ENCODE data around the gene CCNT2.

The CCNT2 gene

DNA sequence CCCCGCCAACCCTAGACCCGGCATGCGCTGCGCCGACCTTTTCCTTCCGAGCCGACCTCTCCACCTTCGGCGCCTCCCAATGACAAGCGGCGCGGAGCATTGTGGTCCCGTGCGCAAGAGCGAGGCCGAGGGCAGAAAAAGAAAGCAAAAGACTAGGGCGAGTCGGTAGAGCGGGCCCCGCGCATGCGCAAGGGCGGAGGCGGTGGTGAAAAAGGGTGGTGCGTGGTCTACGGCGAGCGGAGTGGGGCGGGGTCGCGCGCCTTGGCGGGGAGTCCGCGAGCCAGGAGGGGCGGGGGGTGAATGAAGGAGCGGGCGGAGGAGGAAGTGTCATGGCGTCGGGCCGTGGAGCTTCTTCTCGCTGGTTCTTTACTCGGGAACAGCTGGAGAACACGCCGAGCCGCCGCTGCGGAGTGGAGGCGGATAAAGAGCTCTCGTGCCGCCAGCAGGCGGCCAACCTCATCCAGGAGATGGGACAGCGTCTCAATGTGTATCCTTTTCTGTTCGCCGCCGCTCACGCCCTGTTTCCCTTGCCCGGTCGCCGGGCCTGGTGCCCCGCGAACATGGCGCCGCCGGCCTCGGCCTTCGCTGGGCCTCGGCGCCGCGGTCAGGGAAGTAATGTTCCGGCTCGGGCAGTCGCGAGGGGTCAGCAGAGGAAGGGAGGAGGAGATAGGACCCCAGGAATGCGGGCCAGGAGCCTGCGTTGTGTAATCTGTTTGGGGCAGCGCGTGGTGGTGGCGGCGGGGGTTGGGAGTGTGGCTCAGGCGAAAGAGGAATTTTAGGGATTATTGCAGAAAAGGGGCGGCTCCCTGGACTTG lies at the start of gene CCNT2:
Gene CCNT2, plus strand, starts transcription at position 297 of the 815 bp plus-strand sequence. Its CDS starts 33 bp downstream, at position 330.
- no peaks in the 10 kb centered on the region for H3K27me3 ChIP-seq (ENCODE audit: control insufficient read depth, insufficient read depth, low read length)
- H3K4me1 ChIP-seq (ENCODE audit: control insufficient read depth, insufficient read depth, low read length) = peaks cover 9% of the 10 kb centered on the region
- no peaks in the 10 kb centered on the region for H3K36me3 ChIP-seq (ENCODE audit: control insufficient read depth, insufficient read depth, low read length)
- peak within 1 kb of the TSS; percentile 77 for H3K4me3 ChIP-seq (ENCODE audit: low read length)
- peak within 1 kb of the TSS; percentile 99 for H3K9ac ChIP-seq (ENCODE audit: low read length)
- no peaks in the 10 kb centered on the region for H3K9me3 ChIP-seq (ENCODE audit: control insufficient read depth, low read length)

DNA sequence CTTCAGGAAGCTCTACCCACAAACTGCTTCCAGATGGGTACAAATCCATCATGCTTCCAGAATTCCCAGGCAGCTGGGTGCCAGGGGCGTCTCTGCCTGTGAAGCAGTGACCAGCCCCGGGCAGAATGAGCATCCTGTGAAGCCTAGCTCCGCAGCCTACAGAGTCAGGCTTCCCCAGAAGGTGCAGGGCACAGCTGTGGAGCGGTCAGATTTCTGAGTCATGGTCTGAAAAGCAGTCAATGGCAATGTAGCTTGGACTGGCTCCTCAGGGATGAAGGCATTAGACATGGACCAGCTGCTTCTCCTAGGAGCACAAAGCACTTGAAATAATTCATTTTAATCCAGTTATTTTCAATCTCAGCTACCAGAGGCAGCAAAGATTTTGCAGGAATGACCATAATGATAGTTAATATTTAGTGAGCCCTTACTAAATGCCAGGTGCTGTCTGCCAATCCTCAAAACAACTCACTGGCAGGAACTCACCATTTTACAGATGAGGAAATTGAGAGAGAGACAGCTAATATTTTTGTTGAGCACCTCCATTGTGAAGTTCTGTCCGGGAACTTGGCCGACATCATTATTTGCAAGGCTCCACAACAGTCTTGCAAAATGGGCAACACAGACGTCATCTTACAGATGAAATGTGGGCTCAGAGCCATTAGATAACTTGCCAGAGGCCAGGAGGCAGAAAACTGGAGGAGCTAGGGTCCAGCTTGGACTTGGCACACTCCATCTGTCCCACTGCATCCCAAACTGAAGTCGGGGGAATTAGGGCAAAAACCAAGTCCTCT lies 48.5 kb upstream of the CCNT2 start:
- Histone ChIP-seq H3K9ac (ENCODE audit: low read length) (no peak overlapping the region), H3K27me3 (ENCODE audit: control insufficient read depth, insufficient read depth, low read length) (no peaks in the 10 kb centered on the region), H3K4me1 (ENCODE audit: control insufficient read depth, insufficient read depth, low read length) (no peaks in the 10 kb centered on the region), H3K9me3 (ENCODE audit: control insufficient read depth, low read length) (no peaks in the 10 kb centered on the region), H3K4me3 (ENCODE audit: low read length) (no peak overlapping the region), H3K36me3 (ENCODE audit: control insufficient read depth, insufficient read depth, low read length) (no peaks in the 10 kb centered on the region)

DNA sequence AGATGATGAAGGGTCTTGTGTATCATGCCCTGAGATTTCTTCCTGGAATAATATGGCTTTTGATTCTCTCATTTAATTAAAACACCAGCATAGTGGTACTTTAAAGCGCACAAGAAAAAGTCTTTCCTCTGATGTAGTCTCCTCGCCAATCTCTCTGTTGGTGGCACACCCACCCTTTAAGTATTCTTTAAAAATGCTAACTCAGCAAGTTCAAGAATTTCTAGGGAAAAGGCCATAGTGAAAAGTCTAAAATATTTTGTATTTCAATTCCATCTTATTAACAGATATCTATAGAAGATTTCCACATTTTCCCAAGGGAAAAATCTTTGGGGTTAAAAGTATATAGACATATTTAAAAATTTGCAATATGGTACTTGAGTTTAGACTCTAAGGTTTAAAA lies 45.5 kb upstream of the CCNT2 start:
- Histone ChIP-seq H3K4me1 (ENCODE audit: control insufficient read depth, insufficient read depth, low read length) (no peaks in the 10 kb centered on the region), H3K9me3 (ENCODE audit: control insufficient read depth, low read length) (no peaks in the 10 kb centered on the region), H3K36me3 (ENCODE audit: control insufficient read depth, insufficient read depth, low read length) (no peaks in the 10 kb centered on the region), H3K4me3 (ENCODE audit: low read length) (no peak overlapping the region), H3K27me3 (ENCODE audit: control insufficient read depth, insufficient read depth, low read length) (no peaks in the 10 kb centered on the region), H3K9ac (ENCODE audit: low read length) (no peak overlapping the region)

DNA sequence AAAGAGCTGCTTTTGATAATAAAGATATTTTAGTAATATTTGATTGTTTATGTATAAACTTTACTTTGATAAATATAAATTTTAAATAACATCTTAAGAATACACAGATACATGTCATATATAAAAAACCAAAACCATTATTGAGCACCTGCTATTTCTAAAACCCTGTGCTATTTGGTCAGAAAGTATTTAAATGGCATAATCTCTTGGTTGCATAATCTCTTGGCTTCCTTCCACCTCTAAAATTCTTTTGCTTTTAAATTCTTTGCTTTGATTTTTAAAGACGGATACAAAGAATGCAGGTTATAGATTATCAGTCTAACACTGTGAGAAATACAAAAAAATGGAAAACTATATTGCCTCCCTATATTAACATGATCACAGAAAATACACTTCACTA lies 43.3 kb upstream of the CCNT2 start:
- Histone ChIP-seq H3K9ac (ENCODE audit: low read length) (no peak overlapping the region), H3K27me3 (ENCODE audit: control insufficient read depth, insufficient read depth, low read length) (no peaks in the 10 kb centered on the region), H3K4me3 (ENCODE audit: low read length) (no peak overlapping the region), H3K9me3 (ENCODE audit: control insufficient read depth, low read length) (no peaks in the 10 kb centered on the region), H3K4me1 (ENCODE audit: control insufficient read depth, insufficient read depth, low read length) (no peaks in the 10 kb centered on the region), H3K36me3 (ENCODE audit: control insufficient read depth, insufficient read depth, low read length) (no peaks in the 10 kb centered on the region)

DNA sequence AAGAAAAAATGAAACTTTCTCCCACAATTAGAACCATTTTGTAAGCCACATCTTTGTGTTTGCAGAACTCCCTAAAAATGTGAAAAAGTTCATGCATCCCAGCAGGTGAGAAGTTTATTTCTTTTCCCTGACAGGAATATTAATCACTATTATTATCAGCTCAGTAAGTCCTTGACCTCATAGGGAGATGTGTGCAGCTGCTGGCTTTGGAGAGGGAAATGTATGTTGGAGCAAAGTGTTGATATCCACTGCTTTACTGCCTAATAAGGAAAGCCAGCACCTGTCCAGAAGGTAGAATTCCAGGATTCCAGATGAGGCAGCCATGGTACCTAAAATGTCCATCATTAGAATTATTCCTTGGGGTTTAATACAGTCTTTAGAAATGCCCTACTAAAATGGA lies 35.8 kb upstream of the CCNT2 start:
- Histone ChIP-seq H3K36me3 (ENCODE audit: control insufficient read depth, insufficient read depth, low read length) (no peaks in the 10 kb centered on the region), H3K4me1 (ENCODE audit: control insufficient read depth, insufficient read depth, low read length) (no peaks in the 10 kb centered on the region), H3K4me3 (ENCODE audit: low read length) (no peak overlapping the region), H3K9me3 (ENCODE audit: control insufficient read depth, low read length) (no peaks in the 10 kb centered on the region), H3K27me3 (ENCODE audit: control insufficient read depth, insufficient read depth, low read length) (no peaks in the 10 kb centered on the region), H3K9ac (ENCODE audit: low read length) (no peak overlapping the region)

DNA sequence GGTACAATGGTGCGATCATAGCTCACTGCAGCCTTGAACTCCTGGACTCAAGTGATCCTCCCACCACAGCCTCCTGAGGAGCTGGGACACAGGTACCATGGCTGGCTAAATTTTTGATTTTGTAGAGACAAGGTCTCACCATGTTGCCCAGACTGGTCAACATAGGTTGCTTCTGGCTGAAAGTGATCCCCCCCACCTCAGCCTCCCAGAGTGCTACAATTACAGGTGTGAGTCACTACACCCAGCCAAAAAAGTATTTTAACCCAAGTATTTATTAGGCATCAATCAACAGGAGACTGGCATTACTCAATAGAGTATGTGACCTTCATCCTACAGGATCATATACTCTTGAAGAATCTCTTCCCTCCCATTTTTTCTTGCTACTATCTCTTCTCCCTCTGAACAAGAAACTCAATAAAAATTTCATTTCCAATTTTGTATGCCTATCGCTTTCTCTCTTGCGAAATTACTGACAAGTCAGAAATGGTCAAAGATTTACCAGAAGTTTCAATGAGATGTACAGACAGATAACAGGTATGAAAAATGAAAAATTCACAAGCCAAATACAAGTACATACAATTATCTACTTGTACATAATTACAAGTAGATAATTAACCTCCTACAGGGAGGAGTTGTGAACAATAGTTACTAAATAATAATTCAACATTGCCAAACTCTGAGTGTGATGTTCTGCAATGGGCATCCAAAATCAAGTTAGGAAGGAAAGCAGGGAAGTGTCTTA lies 34.9 kb upstream of the CCNT2 start:
- Histone ChIP-seq H3K9ac (ENCODE audit: low read length) (no peak overlapping the region), H3K4me1 (ENCODE audit: control insufficient read depth, insufficient read depth, low read length) (no peaks in the 10 kb centered on the region), H3K4me3 (ENCODE audit: low read length) (no peak overlapping the region)

DNA sequence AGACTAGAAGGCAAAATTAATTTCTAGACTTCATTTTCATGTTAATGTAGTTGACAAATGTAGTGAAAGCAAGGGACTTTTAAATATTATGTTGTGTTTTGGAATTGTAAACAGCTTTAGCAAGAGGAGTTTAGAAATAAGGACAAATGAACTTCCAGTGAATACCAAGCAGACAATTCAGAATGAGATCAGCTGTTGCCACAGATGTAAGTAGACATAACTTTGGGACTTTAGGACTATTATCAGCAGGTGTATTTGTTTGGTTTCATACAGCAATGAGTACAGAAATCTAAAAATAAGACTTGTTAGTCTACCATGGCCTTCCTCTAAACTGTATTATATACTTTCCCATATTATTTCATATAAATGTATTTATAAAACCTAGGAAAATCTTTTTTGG lies 34.2 kb upstream of the CCNT2 start:
- Histone ChIP-seq H3K9me3 (ENCODE audit: control insufficient read depth, low read length) (no peaks in the 10 kb centered on the region), H3K4me3 (ENCODE audit: low read length) (no peak overlapping the region), H3K36me3 (ENCODE audit: control insufficient read depth, insufficient read depth, low read length) (no peaks in the 10 kb centered on the region), H3K4me1 (ENCODE audit: control insufficient read depth, insufficient read depth, low read length) (no peaks in the 10 kb centered on the region), H3K9ac (ENCODE audit: low read length) (no peak overlapping the region), H3K27me3 (ENCODE audit: control insufficient read depth, insufficient read depth, low read length) (no peaks in the 10 kb centered on the region)

More for the DNA sequence above, 34.9 kb upstream of the CCNT2 start:
- no peaks in the 10 kb centered on the region for H3K36me3 ChIP-seq (ENCODE audit: control insufficient read depth, insufficient read depth, low read length)
- H3K27me3 ChIP-seq (ENCODE audit: control insufficient read depth, insufficient read depth, low read length) = no peaks in the 10 kb centered on the region
- H3K9me3 ChIP-seq (ENCODE audit: control insufficient read depth, low read length) = no peaks in the 10 kb centered on the region

DNA sequence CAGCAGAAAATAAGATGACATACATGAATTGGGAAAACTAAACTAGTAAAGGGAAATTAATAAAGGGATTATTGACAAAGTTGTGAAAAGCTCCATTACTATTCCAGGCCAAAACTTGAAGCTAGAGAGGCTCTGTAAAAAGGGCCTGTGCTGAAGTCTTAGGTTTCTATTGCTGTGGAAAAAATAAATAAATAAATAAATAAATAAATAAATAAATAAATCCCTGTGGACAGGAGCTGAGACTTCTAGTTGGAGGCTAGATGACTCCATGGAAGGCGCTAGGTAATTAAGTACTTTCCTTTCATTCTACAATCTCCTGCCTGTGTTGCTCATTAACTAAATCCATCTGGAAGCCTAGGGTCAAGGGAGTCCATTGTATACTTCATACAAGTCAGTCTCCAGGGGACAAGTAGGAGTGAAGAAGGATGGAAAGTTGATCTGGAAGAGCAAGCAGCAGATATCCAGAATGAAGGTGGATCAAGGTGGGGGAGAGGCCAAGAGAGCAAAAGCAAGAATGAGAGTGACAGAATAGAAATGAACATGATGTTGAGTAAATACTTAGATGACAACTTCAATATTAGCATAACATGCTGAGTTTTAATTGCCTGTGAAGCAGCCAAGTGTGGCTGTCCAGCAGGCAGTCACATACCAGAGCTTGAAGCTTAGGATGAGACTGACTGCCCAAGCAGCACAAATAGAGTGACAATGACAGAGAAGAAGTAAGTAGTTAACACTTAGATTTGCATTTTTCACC lies 26.2 kb upstream of the CCNT2 start:
- no peaks in the 10 kb centered on the region for H3K36me3 ChIP-seq (ENCODE audit: control insufficient read depth, insufficient read depth, low read length)

DNA sequence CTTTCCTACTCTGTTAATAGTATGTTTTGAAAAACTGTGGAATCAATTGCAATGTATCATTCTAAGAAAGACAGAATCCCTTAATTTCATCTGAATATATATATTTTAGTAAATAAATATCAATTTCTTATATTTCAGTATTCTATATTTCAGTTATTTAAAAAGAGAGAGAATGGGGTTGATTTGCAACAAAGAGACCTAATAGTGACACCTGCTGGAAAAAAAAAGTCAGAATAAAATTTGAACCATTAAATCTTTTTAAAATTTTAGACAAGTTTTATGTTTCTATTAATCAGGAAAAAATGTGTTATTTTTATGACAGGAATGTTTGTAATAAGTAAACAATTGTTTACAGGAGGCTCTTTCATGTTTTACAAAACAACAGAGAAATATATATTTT lies 20.7 kb upstream of the CCNT2 start:
- Histone ChIP-seq H3K4me1 (ENCODE audit: control insufficient read depth, insufficient read depth, low read length) (no peaks in the 10 kb centered on the region), H3K27me3 (ENCODE audit: control insufficient read depth, insufficient read depth, low read length) (no peaks in the 10 kb centered on the region), H3K36me3 (ENCODE audit: control insufficient read depth, insufficient read depth, low read length) (no peaks in the 10 kb centered on the region), H3K4me3 (ENCODE audit: low read length) (no peak overlapping the region), H3K9me3 (ENCODE audit: control insufficient read depth, low read length) (no peaks in the 10 kb centered on the region), H3K9ac (ENCODE audit: low read length) (no peak overlapping the region)

More for the DNA sequence above, 26.2 kb upstream of the CCNT2 start:
- Histone ChIP-seq H3K27me3 (ENCODE audit: control insufficient read depth, insufficient read depth, low read length) (no peaks in the 10 kb centered on the region), H3K4me3 (ENCODE audit: low read length) (no peak overlapping the region), H3K9ac (ENCODE audit: low read length) (no peak overlapping the region), H3K9me3 (ENCODE audit: control insufficient read depth, low read length) (no peaks in the 10 kb centered on the region), H3K4me1 (ENCODE audit: control insufficient read depth, insufficient read depth, low read length) (no peaks in the 10 kb centered on the region)

DNA sequence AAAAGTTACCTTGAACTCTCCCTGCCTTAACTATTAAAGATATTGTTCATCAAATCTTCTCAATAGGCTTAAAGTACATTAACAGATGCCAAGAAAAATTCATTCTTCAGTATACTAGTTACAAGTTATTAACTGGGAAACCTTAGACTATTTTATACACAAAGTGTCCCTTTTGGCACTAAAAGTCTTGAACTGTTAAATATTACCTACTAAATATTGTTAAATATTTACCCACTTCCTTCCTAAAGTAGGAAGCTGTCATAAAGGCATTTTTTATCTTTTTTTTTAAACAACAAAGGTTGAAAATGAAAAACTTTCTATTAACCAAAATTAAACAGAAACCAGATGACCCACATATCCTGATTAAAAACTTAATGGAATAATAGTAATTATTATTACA lies 19.4 kb upstream of the CCNT2 start:
- Histone ChIP-seq H3K9me3 (ENCODE audit: control insufficient read depth, low read length) (no peaks in the 10 kb centered on the region), H3K9ac (ENCODE audit: low read length) (no peak overlapping the region), H3K36me3 (ENCODE audit: control insufficient read depth, insufficient read depth, low read length) (no peaks in the 10 kb centered on the region), H3K4me3 (ENCODE audit: low read length) (no peak overlapping the region), H3K4me1 (ENCODE audit: control insufficient read depth, insufficient read depth, low read length) (no peaks in the 10 kb centered on the region), H3K27me3 (ENCODE audit: control insufficient read depth, insufficient read depth, low read length) (no peaks in the 10 kb centered on the region)

DNA sequence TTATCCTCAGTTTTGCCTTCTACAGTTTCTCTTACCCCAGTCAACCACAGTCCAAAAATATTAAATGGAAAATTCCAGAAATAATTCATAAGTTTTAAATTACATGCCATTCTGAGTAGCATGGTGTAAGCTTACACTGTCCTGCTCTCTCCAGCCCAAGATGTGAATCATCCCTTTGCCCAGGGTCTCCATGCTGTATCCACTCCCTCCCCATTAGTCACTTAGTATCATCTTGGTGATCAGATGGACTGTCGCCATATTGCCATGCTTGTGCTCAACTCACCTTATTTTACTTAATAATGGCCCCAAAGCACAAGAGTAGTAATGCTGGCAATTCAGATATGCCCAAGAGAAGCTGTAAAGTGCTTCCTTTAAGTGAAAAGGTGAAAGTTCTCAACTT lies 18.5 kb upstream of the CCNT2 start:
- Histone ChIP-seq H3K9ac (ENCODE audit: low read length) (no peak overlapping the region), H3K9me3 (ENCODE audit: control insufficient read depth, low read length) (no peaks in the 10 kb centered on the region), H3K4me3 (ENCODE audit: low read length) (no peak overlapping the region), H3K27me3 (ENCODE audit: control insufficient read depth, insufficient read depth, low read length) (no peaks in the 10 kb centered on the region), H3K4me1 (ENCODE audit: control insufficient read depth, insufficient read depth, low read length) (no peaks in the 10 kb centered on the region), H3K36me3 (ENCODE audit: control insufficient read depth, insufficient read depth, low read length) (no peaks in the 10 kb centered on the region)
